PFSK-1 (cell line): Measurements from ENCODE around the gene YPEL5.

ENCODE experiments used
- FOXP2 ChIP-seq: optimal IDR thresholded peaks from 2 replicates; pipeline ENCODE3; 2011; ENCODE audit warnings: borderline replicate concordance, control low read depth, inconsistent platforms; ENCODE audit not compliant: insufficient read depth; ENCODE audit errors: extremely low read length, extremely low read depth
- POLR2AphosphoS5 ChIP-seq: IDR thresholded peaks from 2 replicates; pipeline ENCODE4 v1.6.1; 2012; ENCODE audit warnings: low read depth, mild to moderate bottlenecking, control low read depth, low read length, moderate library complexity
- REST ChIP-seq, 2 experiments: IDR thresholded peaks; 2 replicates each; pipeline versions ENCODE4 v1.6.1 to v1.8.0; 2011 to 2012; ENCODE audit warnings: low read depth in 2 of 2, low read length in 2 of 2, control low read depth in 1 of 2, inconsistent platforms in 1 of 2, mild to moderate bottlenecking in 1 of 2, moderate library complexity in 1 of 2; ENCODE audit not compliant: insufficient read depth in 1 of 2
- SIN3A ChIP-seq: IDR thresholded peaks from 2 replicates; pipeline ENCODE4 v1.6.1; 2012; ENCODE audit warnings: mild to moderate bottlenecking, low read length, moderate library complexity, borderline replicate concordance; ENCODE audit not compliant: insufficient read depth
- TAF1 ChIP-seq: IDR thresholded peaks from 2 replicates; pipeline ENCODE4 v1.6.1; 2012; ENCODE audit warnings: low read length, control low read depth, borderline replicate concordance; ENCODE audit not compliant: insufficient read depth

Gene YPEL5

GRCh38 chr2:30179536-30179935 is 32.7 kb downstream of the YPEL5 start:
- TF ChIP-seq TAF1 (no peak), SIN3A (no peak), REST (IDR thresholded peaks at IDR 0.05; ENCODE audit: insufficient read depth in 1 of 2, low read depth in 2 of 2, low read length in 2 of 2) (no peak), POLR2AphosphoS5 (no peak), FOXP2 (no peak)

- TF ChIP-seq REST (IDR thresholded peaks at IDR 0.05; ENCODE audit: insufficient read depth in 1 of 2, low read depth in 2 of 2, low read length in 2 of 2) (no peak), TAF1 (no peak), SIN3A (no peak), FOXP2 (no peak), POLR2AphosphoS5 (no peak)
These were observed 33.4 kb downstream of the YPEL5 start for GRCh38 chr2:30180226-30180625.

GRCh38 chr2:30181176-30181575 is 34.4 kb downstream of the YPEL5 start:
- TF ChIP-seq TAF1: no peak
- no peak for TF ChIP-seq SIN3A
- no peak for TF ChIP-seq POLR2AphosphoS5
- no peak for TF ChIP-seq REST (IDR thresholded peaks at IDR 0.05; ENCODE audit: insufficient read depth in 1 of 2, low read depth in 2 of 2, low read length in 2 of 2)
- no peak for TF ChIP-seq FOXP2

- TF ChIP-seq POLR2AphosphoS5 (no peak), REST (IDR thresholded peaks at IDR 0.05; ENCODE audit: insufficient read depth in 1 of 2, low read depth in 2 of 2, low read length in 2 of 2) (no peak), SIN3A (no peak), FOXP2 (no peak), TAF1 (no peak)
These were observed 37.2 kb downstream of the YPEL5 start for GRCh38 chr2:30184035-30184434.

GRCh38 chr2:30185178-30185577 is 38.4 kb downstream of the YPEL5 start:
- no peak for TF ChIP-seq TAF1
- no peak for TF ChIP-seq SIN3A
- TF ChIP-seq FOXP2: no peak
- TF ChIP-seq REST (IDR thresholded peaks at IDR 0.05; ENCODE audit: insufficient read depth in 1 of 2, low read depth in 2 of 2, low read length in 2 of 2): no peak
- TF ChIP-seq POLR2AphosphoS5: no peak
